ENCODE data around the gene PTBP3. TPM values are rescaled to one million over a fixed set of nuclear protein-coding genes. Genes with fewer than 3 reads are reported as not detected.

Gene PTBP3
- total and polyA plus RNA-seq, 2 of the 13 experiments (the other 11 are each of a cell fraction or from before 2014, with no cell fraction given) = 52.8 to 61.1 TPM

DNA sequence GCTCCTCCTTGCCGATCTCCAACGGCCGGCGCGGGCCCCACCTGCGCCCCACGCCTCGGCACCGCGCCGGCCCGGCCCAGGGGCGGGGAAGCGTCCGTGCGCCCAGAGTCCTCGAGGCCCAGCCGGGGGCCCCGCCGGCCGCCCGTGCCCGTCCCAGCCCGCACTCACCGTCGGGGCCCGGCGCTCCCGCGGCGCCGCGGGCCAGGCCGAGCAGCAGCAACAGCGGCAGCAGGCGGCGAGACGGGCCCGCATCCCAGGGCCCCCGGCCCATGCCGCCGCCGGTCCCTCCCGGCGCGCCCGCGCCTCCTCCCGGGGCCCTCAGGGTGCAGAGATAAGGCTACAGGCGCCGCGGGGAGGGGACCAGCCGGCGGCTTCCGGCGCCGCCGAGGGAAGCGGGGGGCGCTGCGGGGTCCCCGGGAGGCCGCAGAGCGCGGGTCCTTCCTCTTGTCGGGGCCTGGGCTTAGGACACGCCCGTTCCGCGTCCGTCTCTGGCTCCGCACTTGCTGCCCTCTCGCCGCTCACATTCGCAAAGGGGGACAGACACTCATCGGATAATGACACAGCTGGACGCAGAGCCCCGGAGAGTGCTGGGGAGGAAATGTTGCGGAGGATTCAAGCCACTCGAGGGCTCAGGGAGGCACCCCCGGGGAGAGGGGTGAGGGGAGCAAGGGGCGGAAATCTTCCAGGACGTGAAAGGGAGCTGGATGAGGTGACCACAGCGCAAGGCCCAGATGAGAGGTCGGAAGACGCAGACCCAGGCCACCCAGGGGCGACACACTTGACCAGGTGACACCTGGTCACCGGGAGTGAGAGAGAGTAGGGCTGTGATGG, 158.2 kb downstream of the PTBP3 start, which contains the start of gene SUSD1 (continued):
- TF ChIP-seq, protein P1, sequence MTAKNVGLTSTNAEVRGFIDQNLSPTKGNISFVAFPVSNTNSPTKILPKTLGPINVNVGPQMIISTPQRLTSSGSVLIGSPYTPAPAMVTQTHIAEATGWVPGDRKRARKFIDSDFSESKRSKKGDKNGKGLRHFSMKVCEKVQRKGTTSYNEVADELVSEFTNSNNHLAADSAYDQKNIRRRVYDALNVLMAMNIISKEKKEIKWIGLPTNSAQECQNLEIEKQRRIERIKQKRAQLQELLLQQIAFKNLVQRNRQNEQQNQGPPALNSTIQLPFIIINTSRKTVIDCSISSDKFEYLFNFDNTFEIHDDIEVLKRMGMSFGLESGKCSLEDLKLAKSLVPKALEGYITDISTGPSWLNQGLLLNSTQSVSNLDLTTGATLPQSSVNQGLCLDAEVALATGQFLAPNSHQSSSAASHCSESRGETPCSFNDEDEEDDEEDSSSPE (CRISPR knock-in tag; IDR thresholded peaks at IDR 0.05) = 0 out of 2 replicates have a peak, but pooled peaks have one; percentile 25
- TF ChIP-seq TCF12 (IDR thresholded peaks at IDR 0.05) (no peak), TCF12 (CRISPR knock-in tag; IDR thresholded peaks at IDR 0.05) (no peak), PHF8 (CRISPR knock-in tag; IDR thresholded peaks at IDR 0.05) (peak; percentile 69), ZNF713 (CRISPR knock-in tag; IDR thresholded peaks at IDR 0.05) (no peak), TEAD2 (CRISPR knock-in tag; IDR thresholded peaks at IDR 0.05) (no peak), KDM1A (CRISPR knock-in tag; IDR thresholded peaks at IDR 0.05) (no peak), ZNF7 (CRISPR knock-in tag; IDR thresholded peaks at IDR 0.05) (no peak), ZFP82 (CRISPR knock-in tag; IDR thresholded peaks at IDR 0.05; ENCODE audit: borderline replicate concordance) (no peak), NPAS2 (CRISPR knock-in tag; IDR thresholded peaks at IDR 0.05; ENCODE audit: borderline replicate concordance) (no peak), ZNF746 (CRISPR knock-in tag; IDR thresholded peaks at IDR 0.05) (no peak), HIVEP1 (CRISPR knock-in tag; IDR thresholded peaks at IDR 0.05) (no peak), SOX13 (IDR thresholded peaks at IDR 0.05) (no peak), SOX13 (CRISPR knock-in tag; conservative IDR thresholded peaks at IDR 0.05 in 1 of 2, IDR thresholded peaks at IDR 0.05 in 1 of 2) (no peak)
- TF ChIP-seq, protein P2, sequence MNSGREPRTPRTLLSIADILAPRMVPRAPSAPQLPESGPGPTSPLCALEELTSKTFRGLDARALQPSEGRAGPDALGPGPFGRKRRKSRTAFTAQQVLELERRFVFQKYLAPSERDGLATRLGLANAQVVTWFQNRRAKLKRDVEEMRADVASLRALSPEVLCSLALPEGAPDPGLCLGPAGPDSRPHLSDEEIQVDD (CRISPR knock-in tag; IDR thresholded peaks at IDR 0.05; ENCODE audit: borderline replicate concordance) = no peak
- TF ChIP-seq, protein P3, sequence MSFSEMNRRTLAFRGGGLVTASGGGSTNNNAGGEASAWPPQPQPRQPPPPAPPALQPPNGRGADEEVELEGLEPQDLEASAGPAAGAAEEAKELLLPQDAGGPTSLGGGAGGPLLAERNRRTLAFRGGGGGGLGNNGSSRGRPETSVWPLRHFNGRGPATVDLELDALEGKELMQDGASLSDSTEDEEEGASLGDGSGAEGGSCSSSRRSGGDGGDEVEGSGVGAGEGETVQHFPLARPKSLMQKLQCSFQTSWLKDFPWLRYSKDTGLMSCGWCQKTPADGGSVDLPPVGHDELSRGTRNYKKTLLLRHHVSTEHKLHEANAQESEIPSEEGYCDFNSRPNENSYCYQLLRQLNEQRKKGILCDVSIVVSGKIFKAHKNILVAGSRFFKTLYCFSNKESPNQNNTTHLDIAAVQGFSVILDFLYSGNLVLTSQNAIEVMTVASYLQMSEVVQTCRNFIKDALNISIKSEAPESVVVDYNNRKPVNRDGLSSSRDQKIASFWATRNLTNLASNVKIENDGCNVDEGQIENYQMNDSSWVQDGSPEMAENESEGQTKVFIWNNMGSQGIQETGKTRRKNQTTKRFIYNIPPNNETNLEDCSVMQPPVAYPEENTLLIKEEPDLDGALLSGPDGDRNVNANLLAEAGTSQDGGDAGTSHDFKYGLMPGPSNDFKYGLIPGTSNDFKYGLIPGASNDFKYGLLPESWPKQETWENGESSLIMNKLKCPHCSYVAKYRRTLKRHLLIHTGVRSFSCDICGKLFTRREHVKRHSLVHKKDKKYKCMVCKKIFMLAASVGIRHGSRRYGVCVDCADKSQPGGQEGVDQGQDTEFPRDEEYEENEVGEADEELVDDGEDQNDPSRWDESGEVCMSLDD (CRISPR knock-in tag; IDR thresholded peaks at IDR 0.05; ENCODE audit: borderline replicate concordance) = peak; percentile 67; the same call in 1 of the 2 replicates
- TF ChIP-seq, protein P4, sequence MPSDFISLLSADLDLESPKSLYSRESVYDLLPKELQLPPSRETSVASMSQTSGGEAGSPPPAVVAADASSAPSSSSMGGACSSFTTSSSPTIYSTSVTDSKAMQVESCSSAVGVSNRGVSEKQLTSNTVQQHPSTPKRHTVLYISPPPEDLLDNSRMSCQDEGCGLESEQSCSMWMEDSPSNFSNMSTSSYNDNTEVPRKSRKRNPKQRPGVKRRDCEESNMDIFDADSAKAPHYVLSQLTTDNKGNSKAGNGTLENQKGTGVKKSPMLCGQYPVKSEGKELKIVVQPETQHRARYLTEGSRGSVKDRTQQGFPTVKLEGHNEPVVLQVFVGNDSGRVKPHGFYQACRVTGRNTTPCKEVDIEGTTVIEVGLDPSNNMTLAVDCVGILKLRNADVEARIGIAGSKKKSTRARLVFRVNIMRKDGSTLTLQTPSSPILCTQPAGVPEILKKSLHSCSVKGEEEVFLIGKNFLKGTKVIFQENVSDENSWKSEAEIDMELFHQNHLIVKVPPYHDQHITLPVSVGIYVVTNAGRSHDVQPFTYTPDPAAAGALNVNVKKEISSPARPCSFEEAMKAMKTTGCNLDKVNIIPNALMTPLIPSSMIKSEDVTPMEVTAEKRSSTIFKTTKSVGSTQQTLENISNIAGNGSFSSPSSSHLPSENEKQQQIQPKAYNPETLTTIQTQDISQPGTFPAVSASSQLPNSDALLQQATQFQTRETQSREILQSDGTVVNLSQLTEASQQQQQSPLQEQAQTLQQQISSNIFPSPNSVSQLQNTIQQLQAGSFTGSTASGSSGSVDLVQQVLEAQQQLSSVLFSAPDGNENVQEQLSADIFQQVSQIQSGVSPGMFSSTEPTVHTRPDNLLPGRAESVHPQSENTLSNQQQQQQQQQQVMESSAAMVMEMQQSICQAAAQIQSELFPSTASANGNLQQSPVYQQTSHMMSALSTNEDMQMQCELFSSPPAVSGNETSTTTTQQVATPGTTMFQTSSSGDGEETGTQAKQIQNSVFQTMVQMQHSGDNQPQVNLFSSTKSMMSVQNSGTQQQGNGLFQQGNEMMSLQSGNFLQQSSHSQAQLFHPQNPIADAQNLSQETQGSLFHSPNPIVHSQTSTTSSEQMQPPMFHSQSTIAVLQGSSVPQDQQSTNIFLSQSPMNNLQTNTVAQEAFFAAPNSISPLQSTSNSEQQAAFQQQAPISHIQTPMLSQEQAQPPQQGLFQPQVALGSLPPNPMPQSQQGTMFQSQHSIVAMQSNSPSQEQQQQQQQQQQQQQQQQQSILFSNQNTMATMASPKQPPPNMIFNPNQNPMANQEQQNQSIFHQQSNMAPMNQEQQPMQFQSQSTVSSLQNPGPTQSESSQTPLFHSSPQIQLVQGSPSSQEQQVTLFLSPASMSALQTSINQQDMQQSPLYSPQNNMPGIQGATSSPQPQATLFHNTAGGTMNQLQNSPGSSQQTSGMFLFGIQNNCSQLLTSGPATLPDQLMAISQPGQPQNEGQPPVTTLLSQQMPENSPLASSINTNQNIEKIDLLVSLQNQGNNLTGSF (CRISPR knock-in tag; IDR thresholded peaks at IDR 0.05) = no peak
- TF ChIP-seq, protein P5, sequence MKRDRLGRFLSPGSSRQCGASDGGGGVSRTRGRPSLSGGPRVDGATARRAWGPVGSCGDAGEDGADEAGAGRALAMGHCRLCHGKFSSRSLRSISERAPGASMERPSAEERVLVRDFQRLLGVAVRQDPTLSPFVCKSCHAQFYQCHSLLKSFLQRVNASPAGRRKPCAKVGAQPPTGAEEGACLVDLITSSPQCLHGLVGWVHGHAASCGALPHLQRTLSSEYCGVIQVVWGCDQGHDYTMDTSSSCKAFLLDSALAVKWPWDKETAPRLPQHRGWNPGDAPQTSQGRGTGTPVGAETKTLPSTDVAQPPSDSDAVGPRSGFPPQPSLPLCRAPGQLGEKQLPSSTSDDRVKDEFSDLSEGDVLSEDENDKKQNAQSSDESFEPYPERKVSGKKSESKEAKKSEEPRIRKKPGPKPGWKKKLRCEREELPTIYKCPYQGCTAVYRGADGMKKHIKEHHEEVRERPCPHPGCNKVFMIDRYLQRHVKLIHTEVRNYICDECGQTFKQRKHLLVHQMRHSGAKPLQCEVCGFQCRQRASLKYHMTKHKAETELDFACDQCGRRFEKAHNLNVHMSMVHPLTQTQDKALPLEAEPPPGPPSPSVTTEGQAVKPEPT (CRISPR knock-in tag; IDR thresholded peaks at IDR 0.05; ENCODE audit: low read depth) = 0 out of 2 replicates have a peak, but pooled peaks have one; percentile 7
